ENCODE data around the gene GRHL1. TPM values are rescaled to one million over a fixed set of nuclear protein-coding genes. Genes with fewer than 3 reads are reported as not detected.

The GRHL1 gene
- total RNA-seq, 1 experiment from 2014 or later, result 0.96 TPM

DNA sequence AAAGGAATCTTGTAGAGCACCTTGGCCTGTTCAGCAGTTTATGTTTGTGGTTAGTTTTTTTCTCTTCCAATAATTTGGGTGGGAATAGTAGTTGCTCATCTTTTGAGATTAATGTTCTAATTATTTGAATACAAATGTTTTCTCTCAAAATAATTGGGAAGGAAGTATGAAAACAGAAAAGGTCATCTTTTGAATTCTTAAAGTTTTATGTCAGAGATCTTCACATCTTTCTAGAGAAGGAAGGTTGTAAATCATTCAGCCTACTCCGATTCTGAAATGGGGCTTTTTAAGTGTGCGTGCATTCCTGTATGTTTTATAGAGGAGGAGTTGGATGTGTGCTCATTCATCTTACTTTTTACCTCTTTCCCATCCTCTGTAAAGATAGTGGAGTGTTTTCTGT is 29.0 kb downstream of the GRHL1 start:
- BruUV-seq (replicated peaks), result no TSS peak
- TF ChIP-seq, protein P1, sequence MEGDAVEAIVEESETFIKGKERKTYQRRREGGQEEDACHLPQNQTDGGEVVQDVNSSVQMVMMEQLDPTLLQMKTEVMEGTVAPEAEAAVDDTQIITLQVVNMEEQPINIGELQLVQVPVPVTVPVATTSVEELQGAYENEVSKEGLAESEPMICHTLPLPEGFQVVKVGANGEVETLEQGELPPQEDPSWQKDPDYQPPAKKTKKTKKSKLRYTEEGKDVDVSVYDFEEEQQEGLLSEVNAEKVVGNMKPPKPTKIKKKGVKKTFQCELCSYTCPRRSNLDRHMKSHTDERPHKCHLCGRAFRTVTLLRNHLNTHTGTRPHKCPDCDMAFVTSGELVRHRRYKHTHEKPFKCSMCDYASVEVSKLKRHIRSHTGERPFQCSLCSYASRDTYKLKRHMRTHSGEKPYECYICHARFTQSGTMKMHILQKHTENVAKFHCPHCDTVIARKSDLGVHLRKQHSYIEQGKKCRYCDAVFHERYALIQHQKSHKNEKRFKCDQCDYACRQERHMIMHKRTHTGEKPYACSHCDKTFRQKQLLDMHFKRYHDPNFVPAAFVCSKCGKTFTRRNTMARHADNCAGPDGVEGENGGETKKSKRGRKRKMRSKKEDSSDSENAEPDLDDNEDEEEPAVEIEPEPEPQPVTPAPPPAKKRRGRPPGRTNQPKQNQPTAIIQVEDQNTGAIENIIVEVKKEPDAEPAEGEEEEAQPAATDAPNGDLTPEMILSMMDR (IDR thresholded peaks at IDR 0.05; ENCODE audit: unreplicated experiment), result no peak
- H3K9me3 Mint-ChIP-seq (ENCODE audit: unreplicated experiment), result no peaks in the 10 kb centered on the region
- no peak overlapping the region for H3K4me3 Mint-ChIP-seq (ENCODE audit: unreplicated experiment)
- POLR2A ChIA-PET, result no interaction called here
- intact Hi-C loops (cut with micrococcal nuclease), result no loop called here
- no peak overlapping the region for H3K27ac Mint-ChIP-seq (ENCODE audit: low read depth, unreplicated experiment)
- no peaks in the 10 kb centered on the region for H3K27me3 Mint-ChIP-seq (ENCODE audit: insufficient read depth, unreplicated experiment)
- H3K36me3 Mint-ChIP-seq (ENCODE audit: insufficient read depth, unreplicated experiment), result peaks cover 6% of the 10 kb centered on the region
- H3K4me1 Mint-ChIP-seq (ENCODE audit: insufficient read depth, unreplicated experiment), result peaks cover 13% of the 10 kb centered on the region
- CTCF ChIA-PET, result interaction anchor here (7.8 kb wide), 1 partner anchor 66 kb away, joined by 81 read pairs; no protein-coding TSS in a partner anchor
- no peak for DNase-seq (ENCODE audit: unreplicated experiment)

DNA sequence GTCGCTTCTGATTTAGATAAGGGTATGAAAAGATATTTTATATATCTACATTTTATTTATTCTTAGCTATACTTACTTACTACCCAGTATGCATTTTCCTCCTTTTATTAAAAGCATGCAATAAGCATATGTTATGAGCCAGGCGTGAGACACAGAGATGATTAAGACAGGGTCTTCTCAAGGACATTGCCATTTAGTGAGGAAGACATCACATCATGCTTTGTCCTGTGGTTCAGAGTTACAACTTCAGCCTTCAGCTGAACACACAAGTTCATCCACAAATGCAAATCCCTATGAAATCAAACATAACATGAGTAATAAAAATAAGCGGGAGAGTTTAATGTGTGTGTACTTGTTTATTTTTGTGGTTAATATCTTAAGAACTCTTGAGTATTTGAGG is 30.2 kb downstream of the GRHL1 start:
- intact Hi-C loops (cut with micrococcal nuclease), result no loop called here
- no peak for DNase-seq (ENCODE audit: unreplicated experiment)
- H3K9me3 Mint-ChIP-seq (ENCODE audit: unreplicated experiment), result no peaks in the 10 kb centered on the region

DNA sequence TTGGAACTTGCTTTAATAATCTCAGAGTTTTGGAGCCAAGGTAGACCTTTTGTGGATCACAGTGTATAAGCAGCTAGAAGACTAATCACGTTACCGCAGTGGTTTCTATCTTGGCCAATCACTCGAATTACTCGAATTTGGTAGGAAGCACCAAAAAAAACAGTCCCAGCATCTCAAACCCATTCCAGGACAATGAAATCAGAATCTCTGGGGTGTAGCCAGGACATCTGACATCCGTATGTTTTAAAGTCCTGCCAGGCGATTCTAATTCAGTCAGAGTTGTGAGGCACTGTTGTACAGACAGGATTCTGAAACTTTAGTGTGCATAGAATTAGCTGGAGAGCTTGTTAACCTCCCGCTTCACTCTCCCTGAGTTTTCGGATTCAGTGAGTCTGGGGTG is 30.8 kb downstream of the GRHL1 start:
- H3K9me3 Mint-ChIP-seq (ENCODE audit: unreplicated experiment), result no peaks in the 10 kb centered on the region
- BruUV-seq (replicated peaks), result no TSS peak
- TF ChIP-seq, protein P1 (IDR thresholded peaks at IDR 0.05; ENCODE audit: unreplicated experiment), result no peak
- H3K4me3 Mint-ChIP-seq (ENCODE audit: unreplicated experiment), result no peak overlapping the region
- H3K27me3 Mint-ChIP-seq (ENCODE audit: insufficient read depth, unreplicated experiment), result no peaks in the 10 kb centered on the region
- intact Hi-C loops (cut with micrococcal nuclease), result no loop called here
- H3K4me1 Mint-ChIP-seq (ENCODE audit: insufficient read depth, unreplicated experiment), result no peaks in the 10 kb centered on the region
- DNase-seq (ENCODE audit: unreplicated experiment), result peak; percentile 28
- CTCF ChIA-PET, result interaction anchor here (0.8 to 7.8 kb wide), 3 partner anchors 10 to 65 kb away, joined by 3 to 81 read pairs (median 5); no protein-coding TSS in a partner anchor
- H3K36me3 Mint-ChIP-seq (ENCODE audit: insufficient read depth, unreplicated experiment), result peaks cover 6% of the 10 kb centered on the region
- POLR2A ChIA-PET, result interaction anchor here (0.5 to 0.6 kb wide), 2 partner anchors 258 to 564 kb away, joined by 3 read pairs; no protein-coding TSS in a partner anchor
- no peak overlapping the region for H3K27ac Mint-ChIP-seq (ENCODE audit: low read depth, unreplicated experiment)

More for the DNA sequence above, 30.2 kb downstream of the GRHL1 start:
- Mint-ChIP-seq H3K36me3 (ENCODE audit: insufficient read depth, unreplicated experiment) (peaks cover 6% of the 10 kb centered on the region), H3K27ac (ENCODE audit: low read depth, unreplicated experiment) (no peak overlapping the region), H3K4me1 (ENCODE audit: insufficient read depth, unreplicated experiment) (peaks cover 3% of the 10 kb centered on the region), H3K27me3 (ENCODE audit: insufficient read depth, unreplicated experiment) (no peaks in the 10 kb centered on the region), H3K4me3 (ENCODE audit: unreplicated experiment) (no peak overlapping the region)
- ChIA-PET POLR2A (no interaction called here), CTCF (interaction anchor here (0.6 to 7.8 kb wide), 4 partner anchors 10 to 707 kb away, joined by 3 to 81 read pairs (median 4); no protein-coding TSS in a partner anchor)
- no TSS peak for BruUV-seq (replicated peaks)
- TF ChIP-seq, protein P1 (IDR thresholded peaks at IDR 0.05; ENCODE audit: unreplicated experiment), result no peak

DNA sequence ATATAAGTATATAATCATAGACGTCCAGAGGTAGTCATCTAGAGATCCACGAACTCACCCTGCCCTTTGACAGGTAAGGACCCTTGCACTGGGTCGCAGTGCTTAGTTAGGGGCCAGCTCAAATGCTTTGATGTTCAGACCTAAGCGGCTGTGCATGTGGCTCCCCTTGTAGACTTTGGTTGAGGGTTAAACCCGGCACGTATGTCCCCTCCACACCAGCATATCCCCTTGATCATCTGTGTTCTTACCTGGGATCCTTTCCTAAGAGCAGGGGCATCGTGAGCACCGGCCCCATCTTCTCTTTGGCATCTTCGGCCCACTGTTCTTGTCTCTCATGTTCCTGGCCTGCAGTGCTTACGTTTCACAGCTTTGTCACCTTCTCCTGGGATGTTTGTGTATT is 31.4 kb downstream of the GRHL1 start:
- Mint-ChIP-seq H3K4me1 (ENCODE audit: insufficient read depth, unreplicated experiment) (no peaks in the 10 kb centered on the region), H3K27me3 (ENCODE audit: insufficient read depth, unreplicated experiment) (no peaks in the 10 kb centered on the region), H3K27ac (ENCODE audit: low read depth, unreplicated experiment) (no peak overlapping the region), H3K4me3 (ENCODE audit: unreplicated experiment) (no peak overlapping the region), H3K36me3 (ENCODE audit: insufficient read depth, unreplicated experiment) (peaks cover 5% of the 10 kb centered on the region), H3K9me3 (ENCODE audit: unreplicated experiment) (no peaks in the 10 kb centered on the region)
- ChIA-PET CTCF (interaction anchor here (0.6 to 7.8 kb wide), 13 partner anchors 8 to 721 kb away, joined by 3 to 81 read pairs (median 4); no protein-coding TSS in a partner anchor), POLR2A (interaction anchor here (0.7 to 1.4 kb wide), 3 partner anchors 9 to 20 kb away, joined by 3 to 4 read pairs (median 4); no protein-coding TSS in a partner anchor)
- no peak for DNase-seq (ENCODE audit: unreplicated experiment)
- no TSS peak for BruUV-seq (replicated peaks)
- TF ChIP-seq, protein P1 (IDR thresholded peaks at IDR 0.05; ENCODE audit: unreplicated experiment), result no peak
- intact Hi-C loops (cut with micrococcal nuclease), result no loop called here
